Neural cell (in vitro differentiated cells): ENCODE data around the gene CD47.

ENCODE experiments used
- EP300 ChIP-seq: fragments of 450-650 bp; conservative IDR thresholded peaks from 2 replicates; pipeline ENCODE4 v1.6.1; 2014; ENCODE audit warnings: antibody characterized with exemption, mild to moderate bottlenecking, moderate library complexity; ENCODE audit not compliant: poor library complexity, severe bottlenecking
- EZH2 ChIP-seq: fragments of 200-600, 300-800 bp; shearing (Covaris generic), sonication (generic); IDR thresholded peaks from 2 replicates; pipeline ENCODE4 v1.6.1; 2014; ENCODE audit warnings: antibody characterized with exemption, low read length, borderline replicate concordance, mild to moderate bottlenecking; ENCODE audit not compliant: insufficient read depth, poor library complexity, severe bottlenecking
- MXI1 ChIP-seq: fragments of 450-650 bp; conservative IDR thresholded peaks from 2 replicates; pipeline ENCODE4 v1.6.1; 2014; ENCODE audit warnings: antibody characterized with exemption, mild to moderate bottlenecking; ENCODE audit not compliant: poor library complexity, severe bottlenecking
- POLR2AphosphoS5 ChIP-seq: IDR thresholded peaks from 2 replicates; pipeline ENCODE4 v1.6.1; 2012
- RAD21 ChIP-seq: fragments of 450-650 bp; conservative IDR thresholded peaks from 2 replicates; pipeline ENCODE4 v1.6.1; 2014; ENCODE audit warnings: antibody characterized with exemption, mild to moderate bottlenecking, moderate library complexity
- SMC3 ChIP-seq: fragments of 450-650 bp; conservative IDR thresholded peaks from 2 replicates; pipeline ENCODE4 v1.6.1; 2014; ENCODE audit warnings: antibody characterized with exemption, mild to moderate bottlenecking, moderate library complexity; ENCODE audit not compliant: poor library complexity
- TAF1 ChIP-seq: IDR thresholded peaks from 2 replicates; pipeline ENCODE4 v1.6.1; 2012; ENCODE audit warnings: low read depth
- TF ChIP-seq, protein P1 (sequence below): IDR thresholded peaks from 2 replicates; pipeline ENCODE4 v1.6.1; 2012; ENCODE audit warnings: borderline replicate concordance
- TF ChIP-seq, protein P2 (sequence below): fragments of 450-650 bp; IDR thresholded peaks from 2 replicates; pipeline ENCODE4 v1.5.1; 2014; ENCODE audit warnings: antibody characterized with exemption, mild to moderate bottlenecking, moderate library complexity; ENCODE audit not compliant: poor library complexity, severe bottlenecking

DNA sequence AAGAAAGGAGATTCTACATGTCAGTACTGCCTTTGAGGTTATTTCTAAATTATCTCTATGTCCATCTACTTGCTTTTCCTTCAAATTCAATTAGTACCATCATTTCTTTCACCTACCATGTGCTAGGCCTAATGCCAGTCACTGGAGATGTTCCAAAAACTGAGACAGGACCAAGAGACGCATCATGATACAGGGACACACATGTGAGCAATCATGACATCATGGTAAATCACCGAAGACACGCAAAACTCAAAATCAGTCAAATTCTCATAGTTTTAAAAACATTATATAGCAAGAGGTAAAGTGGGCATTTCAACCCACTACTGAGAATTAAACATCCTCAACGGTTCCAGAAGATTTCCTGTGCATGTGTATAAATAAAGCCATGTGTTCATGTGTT lies 95.0 kb downstream of the CD47 start:
- TF ChIP-seq EZH2 (no peak), POLR2AphosphoS5 (no peak), TAF1 (no peak), RAD21 (no peak), MXI1 (no peak), EP300 (no peak), SMC3 (no peak)
- TF ChIP-seq, protein P1, sequence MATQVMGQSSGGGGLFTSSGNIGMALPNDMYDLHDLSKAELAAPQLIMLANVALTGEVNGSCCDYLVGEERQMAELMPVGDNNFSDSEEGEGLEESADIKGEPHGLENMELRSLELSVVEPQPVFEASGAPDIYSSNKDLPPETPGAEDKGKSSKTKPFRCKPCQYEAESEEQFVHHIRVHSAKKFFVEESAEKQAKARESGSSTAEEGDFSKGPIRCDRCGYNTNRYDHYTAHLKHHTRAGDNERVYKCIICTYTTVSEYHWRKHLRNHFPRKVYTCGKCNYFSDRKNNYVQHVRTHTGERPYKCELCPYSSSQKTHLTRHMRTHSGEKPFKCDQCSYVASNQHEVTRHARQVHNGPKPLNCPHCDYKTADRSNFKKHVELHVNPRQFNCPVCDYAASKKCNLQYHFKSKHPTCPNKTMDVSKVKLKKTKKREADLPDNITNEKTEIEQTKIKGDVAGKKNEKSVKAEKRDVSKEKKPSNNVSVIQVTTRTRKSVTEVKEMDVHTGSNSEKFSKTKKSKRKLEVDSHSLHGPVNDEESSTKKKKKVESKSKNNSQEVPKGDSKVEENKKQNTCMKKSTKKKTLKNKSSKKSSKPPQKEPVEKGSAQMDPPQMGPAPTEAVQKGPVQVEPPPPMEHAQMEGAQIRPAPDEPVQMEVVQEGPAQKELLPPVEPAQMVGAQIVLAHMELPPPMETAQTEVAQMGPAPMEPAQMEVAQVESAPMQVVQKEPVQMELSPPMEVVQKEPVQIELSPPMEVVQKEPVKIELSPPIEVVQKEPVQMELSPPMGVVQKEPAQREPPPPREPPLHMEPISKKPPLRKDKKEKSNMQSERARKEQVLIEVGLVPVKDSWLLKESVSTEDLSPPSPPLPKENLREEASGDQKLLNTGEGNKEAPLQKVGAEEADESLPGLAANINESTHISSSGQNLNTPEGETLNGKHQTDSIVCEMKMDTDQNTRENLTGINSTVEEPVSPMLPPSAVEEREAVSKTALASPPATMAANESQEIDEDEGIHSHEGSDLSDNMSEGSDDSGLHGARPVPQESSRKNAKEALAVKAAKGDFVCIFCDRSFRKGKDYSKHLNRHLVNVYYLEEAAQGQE: no peak
- TF ChIP-seq, protein P2, sequence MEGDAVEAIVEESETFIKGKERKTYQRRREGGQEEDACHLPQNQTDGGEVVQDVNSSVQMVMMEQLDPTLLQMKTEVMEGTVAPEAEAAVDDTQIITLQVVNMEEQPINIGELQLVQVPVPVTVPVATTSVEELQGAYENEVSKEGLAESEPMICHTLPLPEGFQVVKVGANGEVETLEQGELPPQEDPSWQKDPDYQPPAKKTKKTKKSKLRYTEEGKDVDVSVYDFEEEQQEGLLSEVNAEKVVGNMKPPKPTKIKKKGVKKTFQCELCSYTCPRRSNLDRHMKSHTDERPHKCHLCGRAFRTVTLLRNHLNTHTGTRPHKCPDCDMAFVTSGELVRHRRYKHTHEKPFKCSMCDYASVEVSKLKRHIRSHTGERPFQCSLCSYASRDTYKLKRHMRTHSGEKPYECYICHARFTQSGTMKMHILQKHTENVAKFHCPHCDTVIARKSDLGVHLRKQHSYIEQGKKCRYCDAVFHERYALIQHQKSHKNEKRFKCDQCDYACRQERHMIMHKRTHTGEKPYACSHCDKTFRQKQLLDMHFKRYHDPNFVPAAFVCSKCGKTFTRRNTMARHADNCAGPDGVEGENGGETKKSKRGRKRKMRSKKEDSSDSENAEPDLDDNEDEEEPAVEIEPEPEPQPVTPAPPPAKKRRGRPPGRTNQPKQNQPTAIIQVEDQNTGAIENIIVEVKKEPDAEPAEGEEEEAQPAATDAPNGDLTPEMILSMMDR: no peak
